ENCODE data around the gene PRR36.

- no peak for TF ChIP-seq GATA3 (IDR thresholded peaks at IDR 0.05; ENCODE audit: low read depth, low read length)
- no peak for TF ChIP-seq GATA2 (IDR thresholded peaks at IDR 0.05; ENCODE audit: low read depth, low read length)
Observed at GRCh38 chr19:7850000-7850813, 24.0 kb downstream of the PRR36 start.
